NK-92 (cell line): Measurements from ENCODE around the gene ANKRD17.
"Not testable (repeated sequence)": the region's sequence is repeated elsewhere in the genome, so short reads cannot be mapped to it uniquely, and the experiment has no call there.

Experiments
- DNase-seq: peaks from one replicate; lab custom pipeline; 2025; ENCODE audit not compliant: unreplicated experiment; lab: John Stamatoyannopoulos, UW

Gene ANKRD17

DNA sequence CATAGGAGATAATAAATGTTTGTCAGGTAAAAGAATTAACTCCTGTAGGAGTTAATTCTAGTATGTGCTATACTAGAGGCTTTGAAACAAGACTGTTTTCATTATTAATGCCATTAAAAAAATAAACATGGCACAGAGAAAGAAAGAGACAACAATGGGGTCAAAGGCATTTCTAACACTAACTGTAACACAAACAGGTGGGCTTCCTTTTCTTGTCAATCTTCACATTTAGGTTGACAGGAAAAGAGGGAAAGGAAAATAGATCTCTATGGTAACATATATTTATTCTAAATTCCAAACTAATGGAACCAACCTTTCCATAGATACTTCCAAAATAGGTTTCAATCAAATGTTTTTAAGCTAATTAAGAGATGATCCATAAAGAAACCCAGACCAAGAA is 9.8 kb downstream of the ANKRD17 start:
- DNase-seq: no peak

DNA sequence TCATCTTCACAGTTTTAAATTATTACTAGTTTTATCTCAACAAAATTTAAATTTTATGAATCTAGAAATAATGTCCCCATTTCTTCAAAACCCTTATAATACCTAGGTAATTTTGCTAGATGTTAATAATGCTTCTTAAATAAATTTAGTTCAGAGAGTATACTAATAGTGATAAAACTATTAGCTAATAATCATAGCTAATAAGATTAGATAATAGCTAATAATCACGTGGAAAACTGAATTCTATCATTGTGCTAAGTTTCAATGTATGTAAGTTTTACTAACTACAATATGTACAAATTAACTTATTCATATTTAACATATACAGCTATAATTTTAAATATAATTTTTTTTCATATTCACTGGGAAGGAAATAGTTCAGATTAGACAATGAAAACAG is 10.2 kb downstream of the ANKRD17 start:
- no peak for DNase-seq

DNA sequence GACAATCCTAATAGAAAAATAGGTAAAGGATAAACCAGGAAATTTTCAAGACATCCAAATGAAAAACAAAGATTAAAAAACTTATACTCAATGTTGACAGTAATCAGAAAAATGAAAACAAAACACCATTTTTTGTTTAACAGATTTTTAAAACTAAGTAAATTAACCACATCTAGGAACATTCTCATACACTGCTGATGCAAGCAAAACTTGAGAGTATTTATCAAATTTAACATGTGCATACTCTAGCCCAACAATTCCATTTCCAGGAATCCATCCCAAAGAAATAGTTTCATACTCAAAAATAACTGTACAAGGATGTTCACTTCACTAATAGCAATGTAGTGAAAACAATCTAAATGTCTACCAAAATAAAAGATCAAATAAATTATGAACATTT is 11.5 kb downstream of the ANKRD17 start:
- no peak for DNase-seq

DNA sequence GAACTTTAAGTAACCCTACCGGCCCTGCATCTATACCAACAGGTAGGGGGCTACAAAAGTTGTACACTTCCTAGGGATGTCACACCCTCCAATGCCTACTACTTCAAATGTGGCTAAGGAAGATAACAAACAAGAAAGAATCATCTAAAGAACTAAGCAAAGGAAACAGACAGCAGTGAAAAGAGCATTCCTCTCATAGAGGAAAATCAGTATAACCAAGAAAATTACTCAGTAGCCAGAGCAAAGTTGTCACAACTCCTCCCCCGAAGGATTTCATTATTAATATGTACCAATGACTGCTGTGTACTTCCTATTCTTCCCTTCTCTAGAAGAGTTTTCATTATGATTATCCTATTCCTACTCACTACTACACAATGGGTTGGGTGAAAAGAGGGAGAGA is 12.6 kb downstream of the ANKRD17 start:
- DNase-seq: no peak

DNA sequence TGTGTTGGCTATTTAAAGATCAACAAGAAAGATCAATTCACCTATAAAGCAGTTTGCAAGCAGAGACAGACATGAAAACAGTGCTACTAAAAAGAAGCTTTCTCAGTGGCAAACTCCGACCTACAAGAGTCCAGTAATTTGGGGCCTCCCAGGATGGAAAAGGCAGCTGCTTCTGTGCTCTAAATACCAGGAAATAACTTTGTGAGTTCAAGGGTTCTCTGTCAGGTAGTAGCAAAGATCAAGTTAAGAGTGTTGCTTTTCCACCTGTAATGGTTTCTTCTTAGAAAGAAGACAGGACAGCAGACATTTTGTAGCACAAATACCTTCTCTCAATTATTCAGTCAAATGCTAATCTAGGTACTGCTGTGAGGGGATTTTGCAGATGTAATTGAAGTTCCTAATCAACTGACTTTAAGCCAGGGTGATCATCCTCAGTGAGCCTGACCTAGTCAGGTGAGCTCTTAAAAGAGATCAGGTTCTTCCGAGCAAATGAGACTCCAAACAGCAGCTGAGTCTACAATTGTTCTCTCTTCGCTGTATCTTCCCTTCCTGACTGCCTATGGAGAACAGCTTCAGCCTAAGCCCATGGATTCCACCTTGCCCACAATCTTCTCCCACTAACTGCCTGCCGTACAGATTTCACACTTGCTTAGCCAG is 13.5 kb downstream of the ANKRD17 start:
- DNase-seq: no peak

DNA sequence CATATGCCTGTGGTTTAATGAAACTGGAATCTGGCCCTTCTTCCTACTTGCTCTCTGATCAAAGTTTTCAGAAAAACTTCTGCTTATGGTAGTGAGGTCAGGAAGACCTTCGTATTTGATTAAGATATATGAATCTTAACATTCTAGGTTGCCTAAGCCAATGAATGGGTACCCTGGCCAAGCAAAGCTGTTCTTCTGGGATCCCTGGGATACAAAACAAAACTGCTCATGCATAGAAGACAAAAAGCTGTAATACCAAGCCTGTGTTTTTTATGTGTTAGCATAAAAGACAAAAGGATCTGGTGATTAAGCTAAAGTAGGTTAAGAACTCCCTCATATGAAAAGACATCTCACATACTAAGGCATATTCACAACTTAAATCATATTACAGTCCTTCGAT is 21.6 kb downstream of the ANKRD17 start:
- DNase-seq: no peak

DNA sequence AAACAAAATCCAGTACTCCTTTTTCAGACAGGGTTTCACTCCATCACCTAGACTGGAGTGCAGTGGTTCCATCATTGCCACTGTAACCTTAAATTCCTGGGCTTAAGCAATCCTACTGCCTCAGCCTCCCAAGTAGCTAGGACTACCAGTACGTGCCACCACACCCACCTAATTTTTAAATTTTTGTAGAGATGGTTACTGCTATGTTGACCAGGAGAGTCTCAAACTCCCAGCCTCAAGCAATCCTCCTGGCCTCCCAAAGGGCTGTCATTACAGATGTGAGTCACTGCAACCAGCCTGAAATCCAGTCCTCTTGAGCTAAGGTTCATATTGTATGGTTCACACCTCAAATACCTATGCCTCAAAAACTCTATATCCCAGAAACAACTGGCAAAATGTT is 22.4 kb downstream of the ANKRD17 start:
- no peak for DNase-seq

DNA sequence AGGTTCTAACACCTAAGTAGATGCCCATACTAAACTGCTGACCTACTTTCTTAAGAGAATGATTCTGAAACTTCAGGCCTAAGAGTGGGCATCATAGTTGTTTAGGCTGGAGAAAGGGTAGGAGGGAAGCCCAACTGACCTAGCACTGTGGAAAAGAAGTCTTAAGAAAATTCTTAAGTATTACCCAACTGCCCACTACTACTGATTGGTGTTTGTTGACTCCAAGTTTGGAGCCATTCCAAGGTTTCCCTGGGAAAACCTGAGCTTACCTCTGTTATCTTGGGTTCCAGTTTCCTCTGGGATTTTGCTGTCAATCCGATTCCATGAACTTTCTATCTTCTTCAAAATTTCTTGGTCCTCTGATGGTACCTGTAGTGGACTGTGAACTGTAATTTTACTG is 23.9 kb downstream of the ANKRD17 start:
- no peak for DNase-seq

DNA sequence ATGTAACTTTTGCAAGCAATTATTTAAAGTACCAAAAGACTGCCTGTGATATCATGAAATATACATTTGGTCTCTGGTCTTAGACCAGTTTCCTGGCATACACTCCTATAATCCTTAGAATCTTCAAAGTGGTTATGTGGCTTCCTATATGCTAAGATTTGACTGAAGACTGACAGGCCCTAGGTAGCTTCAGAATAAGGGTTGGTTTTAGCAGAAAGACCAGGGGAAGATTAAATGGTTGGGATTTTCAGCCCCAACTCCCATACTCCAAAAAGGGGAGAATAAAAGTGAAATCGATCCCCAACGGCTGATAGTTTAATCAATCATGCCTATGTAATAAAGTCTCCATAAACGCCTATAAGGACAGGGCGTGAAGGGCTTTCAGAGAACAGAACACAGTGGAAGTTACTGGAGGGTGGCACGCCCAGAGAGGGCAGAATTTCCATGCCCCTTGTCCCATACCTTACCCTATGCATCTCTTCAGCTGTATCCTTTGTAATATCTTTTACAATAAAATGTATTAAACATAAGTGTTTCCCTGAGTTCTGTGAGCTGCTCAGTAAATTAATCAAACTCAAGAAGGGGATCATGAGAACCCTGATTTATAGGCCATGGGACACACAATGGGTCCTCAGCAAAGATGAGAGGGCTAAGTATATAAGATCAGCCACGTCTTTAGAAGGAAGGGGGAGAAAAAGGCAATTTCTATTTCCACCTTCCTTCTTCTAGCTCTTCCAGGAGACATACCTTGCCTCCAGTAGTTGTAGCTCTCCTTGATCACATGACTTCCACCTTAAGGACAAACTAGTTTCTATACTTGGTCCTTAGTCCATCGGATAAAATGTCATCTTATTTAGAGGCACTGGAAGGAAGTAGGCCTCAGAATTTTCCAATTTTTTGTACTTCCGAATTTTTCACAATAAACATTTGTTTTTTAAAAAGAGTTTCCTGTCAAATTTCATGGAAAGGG is 26.8 kb downstream of the ANKRD17 start:
- DNase-seq: no peak

DNA sequence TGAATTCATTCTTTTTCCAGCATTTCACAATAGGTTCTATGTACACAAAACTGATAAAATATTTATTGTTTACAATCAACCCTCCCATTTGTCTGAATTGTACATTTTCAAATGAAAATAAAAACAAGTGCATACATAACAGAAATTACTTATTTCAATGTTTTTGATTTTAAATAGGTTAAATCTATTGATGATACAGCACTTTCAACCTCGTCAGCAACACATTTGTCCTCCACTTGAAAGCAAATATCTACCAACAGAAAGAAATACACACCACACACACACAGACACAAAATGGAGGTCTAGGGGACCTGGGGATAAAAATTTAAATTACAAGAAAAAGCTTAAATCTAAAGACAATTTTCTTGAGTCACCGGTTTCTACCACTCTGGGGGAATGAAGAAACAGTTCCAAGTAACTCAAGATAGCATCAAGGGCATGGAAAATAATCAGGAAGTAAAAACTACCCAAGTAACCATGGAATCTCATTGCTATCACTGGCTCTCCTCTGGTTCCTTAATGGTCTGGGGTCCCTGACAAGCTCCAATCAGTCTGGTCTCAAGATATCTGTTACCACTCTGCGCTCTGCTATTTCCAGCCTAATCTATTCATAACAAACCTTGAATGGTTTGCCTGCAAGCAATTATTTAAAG is 27.6 kb downstream of the ANKRD17 start:
- no peak for DNase-seq

DNA sequence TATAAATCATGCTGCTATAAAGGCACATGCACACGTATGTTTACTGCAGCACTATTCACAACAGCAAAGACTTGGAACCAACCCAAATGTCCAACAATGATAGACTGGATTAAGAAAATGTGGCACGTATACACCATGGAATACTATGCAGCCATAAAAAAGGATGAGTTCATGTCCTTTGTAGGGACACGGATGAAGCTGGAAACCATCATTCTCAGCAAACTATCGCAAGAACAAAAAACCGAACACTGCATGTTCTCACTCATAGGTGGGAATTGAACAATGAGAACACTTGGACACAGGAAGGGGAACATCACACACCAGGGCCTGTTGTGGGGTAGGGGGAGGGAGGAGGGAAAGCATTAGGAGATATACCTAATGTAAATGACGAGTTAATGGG is 29.8 kb downstream of the ANKRD17 start:
- not testable (repeated sequence) for DNase-seq

DNA sequence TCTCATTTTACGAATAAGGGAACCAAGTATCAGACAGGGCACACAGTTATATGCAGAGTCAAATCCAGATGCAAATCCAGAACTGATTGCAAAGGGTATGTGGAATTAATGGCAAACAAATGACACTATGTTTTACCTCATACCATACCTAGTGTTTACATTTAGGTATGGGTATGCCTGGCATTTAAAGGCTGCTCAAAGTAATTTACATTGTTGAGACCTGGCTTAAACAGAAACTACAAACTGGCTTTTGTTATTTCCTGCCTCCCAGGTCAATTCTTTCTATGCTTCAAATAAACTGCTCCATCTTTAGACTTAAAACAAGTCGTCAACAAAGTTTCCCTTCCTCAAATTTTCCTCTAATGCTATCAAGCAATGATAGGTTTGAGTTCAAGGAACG is 33.7 kb downstream of the ANKRD17 start:
- no peak for DNase-seq

DNA sequence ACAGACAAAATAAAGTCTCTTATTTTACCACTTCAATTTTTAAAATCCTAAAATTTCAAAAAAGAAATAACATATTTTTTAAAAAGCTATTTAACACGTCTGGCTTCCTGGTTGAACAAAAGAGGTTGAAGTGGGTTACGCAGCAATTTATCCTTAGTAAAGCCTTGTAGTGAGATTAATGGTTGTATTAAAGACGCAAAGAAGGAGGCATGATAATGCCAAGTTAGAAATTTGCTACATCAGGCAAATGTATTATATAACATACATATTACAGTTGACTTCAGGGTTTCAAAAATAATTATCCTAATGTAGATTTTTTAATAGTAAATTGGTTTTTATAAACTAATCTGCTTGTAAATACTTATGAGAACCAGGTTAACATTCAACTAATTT is 35.3 kb downstream of the ANKRD17 start:
- DNase-seq: no peak

DNA sequence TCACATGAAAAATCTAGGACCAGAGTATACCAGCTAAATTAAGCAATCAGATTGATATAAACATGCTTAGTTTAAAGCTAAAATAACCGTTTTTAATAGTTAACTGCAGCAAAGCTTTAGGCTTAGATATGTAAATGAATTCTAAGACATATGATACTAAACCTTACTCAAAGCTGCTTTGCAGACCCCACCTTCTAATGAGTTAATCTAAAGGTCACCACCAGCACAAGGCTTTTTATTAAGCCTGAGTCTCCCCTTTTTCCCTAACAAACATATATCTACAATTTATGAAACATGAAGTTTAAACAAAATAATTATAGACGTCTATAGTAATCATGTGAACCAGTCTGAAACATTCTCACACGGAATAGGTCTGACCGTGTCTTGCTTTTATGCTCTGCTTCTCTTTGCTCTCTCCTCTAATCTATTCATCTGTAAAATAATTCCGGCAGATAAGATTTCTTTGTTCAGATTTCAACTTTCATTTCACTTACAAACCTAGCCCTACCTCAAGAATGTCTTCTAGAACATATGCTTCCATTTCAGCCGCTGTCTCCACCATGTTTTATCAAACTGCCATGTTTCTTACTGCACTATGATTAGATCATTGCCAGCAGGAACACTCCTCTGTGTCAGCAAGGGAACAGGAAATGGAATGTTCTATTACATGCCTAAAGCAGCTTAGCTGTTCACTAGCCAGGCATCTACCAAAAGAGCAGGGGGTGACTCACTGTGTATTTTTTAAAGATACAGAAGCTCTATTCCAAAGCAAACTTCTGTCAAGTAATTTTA is 35.9 kb downstream of the ANKRD17 start:
- DNase-seq: peak; percentile 1

DNA sequence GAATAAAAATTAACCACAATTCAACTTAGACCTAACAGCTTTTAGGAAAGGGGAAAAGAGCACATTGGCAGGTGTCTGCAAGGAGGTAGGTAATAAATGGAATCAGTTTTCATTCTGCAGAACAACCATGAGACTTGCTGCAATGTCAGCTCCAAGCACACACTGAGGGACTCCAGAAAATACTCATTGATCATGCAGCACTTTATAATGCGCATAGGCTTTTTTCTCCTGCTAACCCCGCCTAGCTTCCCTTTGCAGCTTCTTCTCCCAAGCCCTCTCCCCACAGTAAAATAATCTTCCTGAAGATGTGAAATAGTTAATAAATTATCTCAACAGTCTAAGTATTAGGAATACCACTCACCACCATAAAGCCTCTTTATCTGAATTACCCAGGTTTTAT is 36.9 kb downstream of the ANKRD17 start:
- no peak for DNase-seq

DNA sequence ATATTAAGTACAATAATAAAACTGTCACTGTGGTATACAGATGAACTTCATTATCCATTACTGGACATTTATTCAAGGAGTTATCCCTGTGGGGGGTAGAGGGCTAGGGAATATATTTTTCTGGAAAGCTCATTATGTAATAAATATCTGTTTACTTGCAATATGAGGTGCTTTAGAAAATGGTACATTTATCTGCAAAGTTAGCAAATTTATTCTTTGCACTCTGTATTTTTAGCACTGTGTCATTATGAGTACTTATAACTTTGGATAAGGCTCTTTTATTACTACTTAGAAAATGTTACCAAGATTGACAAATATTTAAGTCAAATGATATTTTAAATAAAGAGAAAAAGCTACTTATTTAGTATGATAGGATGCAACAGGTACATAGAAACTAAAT is 37.8 kb downstream of the ANKRD17 start:
- no peak for DNase-seq

DNA sequence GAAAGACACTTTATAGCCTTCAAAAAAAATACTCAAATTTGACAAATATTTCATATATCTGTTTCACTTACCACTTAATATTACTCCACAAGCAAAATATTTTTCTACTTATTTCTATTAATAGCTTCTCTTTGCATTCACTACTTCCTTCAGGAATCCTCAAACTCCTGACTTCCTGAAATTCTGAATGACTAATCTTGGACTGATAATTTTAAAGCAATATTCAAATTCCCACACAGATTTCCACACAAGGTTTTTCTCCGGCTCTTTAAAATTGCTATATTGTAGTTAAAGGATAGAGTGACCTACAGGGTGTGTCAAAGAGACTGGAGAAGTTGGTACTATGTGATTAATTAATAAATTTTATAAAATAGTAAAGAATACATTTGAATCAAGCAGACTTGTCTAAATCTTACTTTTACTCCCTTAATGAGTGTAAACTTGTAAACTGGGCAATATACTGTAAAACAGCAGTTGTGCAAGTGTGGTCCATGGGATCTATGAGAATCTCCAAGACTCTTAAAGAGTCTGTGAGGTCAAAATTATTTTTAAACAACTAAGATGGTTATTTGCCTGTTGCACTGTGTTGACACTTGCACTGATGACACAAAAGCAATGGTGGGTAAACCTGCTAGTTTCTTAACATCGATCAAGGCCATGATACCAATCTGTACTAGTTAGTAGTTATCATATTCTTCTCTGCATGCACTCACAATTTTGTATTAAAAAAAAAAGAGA is 44.5 kb downstream of the ANKRD17 start:
- no peak for DNase-seq

DNA sequence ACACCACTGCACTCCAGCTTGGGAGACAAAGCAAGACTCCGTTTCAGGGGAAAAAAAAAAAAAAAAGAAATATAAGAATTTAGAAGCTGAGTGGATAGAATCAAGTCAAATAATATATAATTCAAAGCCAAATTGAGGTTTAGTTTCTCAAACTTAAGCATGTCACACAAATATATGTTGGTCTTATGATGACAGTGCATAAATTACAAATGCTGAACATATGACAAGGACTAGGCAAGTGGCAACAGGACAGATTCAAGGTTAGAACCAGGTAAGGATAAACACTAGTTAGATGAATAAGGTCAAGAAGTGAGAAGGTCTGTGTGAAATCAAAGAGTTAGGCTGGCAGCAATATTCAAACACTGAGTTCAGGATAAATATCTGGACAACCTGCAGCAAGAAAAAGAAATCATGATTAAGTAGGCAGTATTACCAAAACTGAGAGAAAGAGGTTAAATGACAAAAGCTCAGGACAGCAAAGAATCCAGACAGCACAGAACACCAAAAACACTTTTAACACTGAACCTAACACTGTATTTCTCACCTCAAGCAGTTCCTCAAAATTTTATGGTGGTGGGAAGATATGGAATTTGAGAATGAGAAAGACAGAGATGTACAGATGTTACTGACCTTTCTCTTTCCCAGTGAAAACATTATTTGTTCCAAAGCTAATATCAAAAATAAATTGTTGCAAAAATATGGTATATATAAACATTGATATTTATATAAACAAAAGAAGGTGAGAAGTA is 45.4 kb downstream of the ANKRD17 start:
- DNase-seq: no peak

DNA sequence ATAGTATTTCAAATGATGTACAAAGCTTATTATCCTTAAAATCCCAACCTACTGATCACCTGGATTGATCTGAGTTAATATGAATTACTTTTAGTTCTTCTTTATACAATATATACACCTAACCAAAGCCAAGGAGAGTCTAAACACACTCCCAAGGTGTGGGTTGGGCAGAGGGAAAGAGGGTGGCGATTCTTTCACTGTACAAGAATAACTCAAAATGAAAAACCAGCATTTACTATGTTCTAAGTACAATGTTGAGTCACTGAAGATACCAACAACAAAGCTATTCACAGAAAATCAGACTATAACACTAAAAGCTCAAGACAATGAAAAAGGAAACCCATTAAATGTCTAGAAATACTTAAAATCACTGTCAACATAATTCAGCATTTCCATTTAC is 46.6 kb downstream of the ANKRD17 start:
- no peak for DNase-seq

DNA sequence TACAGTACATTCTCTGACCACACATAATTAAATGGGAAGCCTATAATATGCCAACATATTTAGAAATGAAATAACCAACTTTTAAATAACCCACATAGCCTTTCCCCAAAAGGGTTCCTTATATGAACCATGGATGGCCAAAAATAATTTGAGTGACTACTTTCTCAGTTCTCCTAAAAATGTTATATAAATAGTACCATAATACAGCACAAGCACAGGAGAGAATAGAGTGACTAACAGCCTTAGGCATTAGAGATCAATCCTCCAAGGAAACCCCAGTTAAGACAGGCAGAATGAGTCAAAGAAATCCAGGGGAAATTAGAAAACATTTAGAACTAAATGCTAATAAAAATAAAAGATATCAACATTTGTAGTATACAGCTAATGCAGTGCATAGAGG is 50.2 kb downstream of the ANKRD17 start:
- DNase-seq: no peak
